Calu3 (cell line): Measurements from ENCODE around the gene OR11L1. TPM values are rescaled to one million over a fixed set of nuclear protein-coding genes. Genes with fewer than 3 reads are reported as not detected.

Experiments
- Bru-seq: library from RNA; stranded (reverse); fragments of 400-500 nt; gene quantifications from one replicate; lab custom pipeline; 2021; lab: Mats Ljungman, UMichigan
- BruChase-seq, 2 experiments: library from RNA; stranded (reverse); fragments of 400-500 nt; gene quantifications; one replicate each; lab custom pipeline; 2021; lab: Mats Ljungman, UMichigan
- BruUV-seq: library from RNA; stranded (reverse); fragments of 400-500 nt; replicated peaks from 2 replicates; lab custom pipeline; 2021; lab: Mats Ljungman, UMichigan
- CTCF ChIA-PET: fragments of 300-600 bp; sonication (Branson Sonifier 250); formaldehyde crosslinking; loops from one replicate; lab custom pipeline; 2022; ENCODE audit warnings: antibody characterized with exemption; lab: Charles Lee
- DNase-seq: peaks from one replicate; pipeline ENCODE4 v3.0.0; 2022
- H3K27ac Mint-ChIP-seq: one replicate; pipeline ENCODE4 v1.8.0; 2022; ENCODE audit warnings: mixed read lengths; ENCODE audit not compliant: unreplicated experiment
- H3K27me3 Mint-ChIP-seq: one replicate; pipeline ENCODE4 v1.8.0; 2022; ENCODE audit warnings: mixed read lengths; ENCODE audit not compliant: unreplicated experiment
- H3K36me3 Mint-ChIP-seq: one replicate; pipeline ENCODE4 v1.8.0; 2022; ENCODE audit warnings: mild to moderate bottlenecking, moderate library complexity, mixed read lengths; ENCODE audit not compliant: insufficient read depth, unreplicated experiment
- H3K4me1 Mint-ChIP-seq: one replicate; pipeline ENCODE4 v1.8.0; 2022; ENCODE audit warnings: mild to moderate bottlenecking, low read depth, mixed read lengths; ENCODE audit not compliant: unreplicated experiment
- H3K4me3 Mint-ChIP-seq: one replicate; pipeline ENCODE4 v1.8.0; 2022; ENCODE audit warnings: mild to moderate bottlenecking, low read depth, moderate library complexity, mixed read lengths; ENCODE audit not compliant: unreplicated experiment
- H3K9me3 Mint-ChIP-seq: one replicate; pipeline ENCODE4 v1.8.0; 2022; ENCODE audit warnings: low read depth, mixed read lengths; ENCODE audit not compliant: unreplicated experiment
- intact Hi-C: fragments of 100-400 bp; cut with micrococcal nuclease; formaldehyde crosslinking; loops from one replicate; pipeline ENCODE4 v1.10.0; 2022; ENCODE audit not compliant: unreplicated experiment
- long read RNA-seq: library from polyadenylated mRNA; stranded (forward); transcript quantifications from one replicate; pipeline ENCODE4 v2.0.0, GENCODE V29; 2022
- total RNA-seq: library from RNA; stranded (reverse); gene quantifications from 2 replicates; pipeline ENCODE4 v1.2.3, GENCODE V29; 2022
- TF ChIP-seq, protein P1 (sequence below): fragments of 200-600 bp; IDR thresholded peaks from one replicate; pipeline ENCODE4 v1.8.0; 2022; ENCODE audit warnings: antibody characterized with exemption; ENCODE audit not compliant: unreplicated experiment

OR11L1 gene, protein sequence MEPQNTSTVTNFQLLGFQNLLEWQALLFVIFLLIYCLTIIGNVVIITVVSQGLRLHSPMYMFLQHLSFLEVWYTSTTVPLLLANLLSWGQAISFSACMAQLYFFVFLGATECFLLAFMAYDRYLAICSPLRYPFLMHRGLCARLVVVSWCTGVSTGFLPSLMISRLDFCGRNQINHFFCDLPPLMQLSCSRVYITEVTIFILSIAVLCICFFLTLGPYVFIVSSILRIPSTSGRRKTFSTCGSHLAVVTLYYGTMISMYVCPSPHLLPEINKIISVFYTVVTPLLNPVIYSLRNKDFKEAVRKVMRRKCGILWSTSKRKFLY
- total RNA-seq = not detected in 2 replicates
- Bru-seq, nascent RNA = not detected
- BruChase-seq, experiment 1, labeled RNA remaining after a 6-hour chase = not detected
- not detected for BruChase-seq, experiment 2, labeled RNA remaining after a 2-hour chase
- long read RNA-seq = 0 reads

DNA sequence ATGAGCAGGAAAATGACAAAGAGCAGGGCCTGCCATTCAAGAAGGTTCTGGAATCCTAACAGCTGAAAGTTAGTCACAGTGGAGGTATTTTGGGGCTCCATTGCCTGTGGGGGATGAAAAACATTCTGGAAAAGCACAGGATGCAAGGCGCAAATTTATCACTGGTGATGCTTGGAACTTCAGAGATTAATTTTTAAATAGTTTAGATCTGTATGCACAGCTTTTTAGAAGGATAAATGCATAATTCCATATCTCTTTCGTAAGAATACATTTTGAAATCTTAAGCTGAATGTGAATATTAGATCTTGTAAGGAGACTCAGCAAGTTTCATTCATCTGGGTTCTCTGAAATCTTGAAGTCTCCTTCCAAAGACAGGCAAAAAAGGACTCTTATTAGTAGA lies at the start of gene OR11L1:
Gene OR11L1, minus strand, starts transcription at position 101 of the 400 bp plus-strand sequence. Its CDS starts 0 bp downstream, at position 101.
- CTCF ChIA-PET = no interaction called here
- H3K27ac Mint-ChIP-seq = no peak within 1 kb of the TSS
- DNase-seq = no peak
- TF ChIP-seq, protein P1, sequence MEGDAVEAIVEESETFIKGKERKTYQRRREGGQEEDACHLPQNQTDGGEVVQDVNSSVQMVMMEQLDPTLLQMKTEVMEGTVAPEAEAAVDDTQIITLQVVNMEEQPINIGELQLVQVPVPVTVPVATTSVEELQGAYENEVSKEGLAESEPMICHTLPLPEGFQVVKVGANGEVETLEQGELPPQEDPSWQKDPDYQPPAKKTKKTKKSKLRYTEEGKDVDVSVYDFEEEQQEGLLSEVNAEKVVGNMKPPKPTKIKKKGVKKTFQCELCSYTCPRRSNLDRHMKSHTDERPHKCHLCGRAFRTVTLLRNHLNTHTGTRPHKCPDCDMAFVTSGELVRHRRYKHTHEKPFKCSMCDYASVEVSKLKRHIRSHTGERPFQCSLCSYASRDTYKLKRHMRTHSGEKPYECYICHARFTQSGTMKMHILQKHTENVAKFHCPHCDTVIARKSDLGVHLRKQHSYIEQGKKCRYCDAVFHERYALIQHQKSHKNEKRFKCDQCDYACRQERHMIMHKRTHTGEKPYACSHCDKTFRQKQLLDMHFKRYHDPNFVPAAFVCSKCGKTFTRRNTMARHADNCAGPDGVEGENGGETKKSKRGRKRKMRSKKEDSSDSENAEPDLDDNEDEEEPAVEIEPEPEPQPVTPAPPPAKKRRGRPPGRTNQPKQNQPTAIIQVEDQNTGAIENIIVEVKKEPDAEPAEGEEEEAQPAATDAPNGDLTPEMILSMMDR = no peak
- no peaks in the 10 kb centered on the region for H3K27me3 Mint-ChIP-seq
- H3K4me1 Mint-ChIP-seq = no peaks in the 10 kb centered on the region
- no peak within 1 kb of the TSS for H3K4me3 Mint-ChIP-seq
- H3K9me3 Mint-ChIP-seq = peaks cover 24% of the 10 kb centered on the region
- H3K36me3 Mint-ChIP-seq = no peaks in the 10 kb centered on the region
- intact Hi-C loops = no loop called here
- BruUV-seq = no TSS peak

DNA sequence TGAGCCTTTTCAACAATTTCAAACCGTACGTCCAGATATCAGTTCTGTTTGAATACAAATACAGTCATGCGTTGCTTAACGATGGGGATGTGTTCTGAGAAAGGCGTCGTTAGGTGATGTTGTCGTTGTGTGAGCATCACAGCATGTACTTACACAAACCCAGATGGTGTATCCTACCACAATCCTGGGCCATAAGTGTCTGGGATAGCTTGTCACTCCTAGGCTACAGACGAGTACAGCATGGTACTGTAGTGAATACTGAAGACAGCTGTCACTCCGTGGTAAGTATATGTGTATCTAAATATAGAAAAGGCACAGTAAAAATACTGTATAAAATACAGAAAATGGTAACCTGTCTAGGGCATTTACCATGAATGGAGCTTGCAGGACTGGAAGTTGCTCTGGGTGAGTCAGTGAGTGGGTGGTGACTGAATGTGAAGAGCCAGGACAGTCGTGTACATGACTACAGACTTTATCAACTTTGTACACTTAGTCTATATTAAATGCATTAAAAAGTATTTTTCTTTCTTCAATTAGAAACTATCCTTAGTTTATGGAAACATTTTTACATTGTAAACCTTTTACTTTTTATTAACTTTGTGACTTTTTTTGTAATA lies 43.2 kb upstream of the OR11L1 start:
- H3K9me3 Mint-ChIP-seq = peaks cover 2% of the 10 kb centered on the region
- no peaks in the 10 kb centered on the region for H3K4me1 Mint-ChIP-seq
- no TSS peak for BruUV-seq
- intact Hi-C loops = no loop called here
- no peak for DNase-seq
- H3K27ac Mint-ChIP-seq = no peak overlapping the region
- no peak overlapping the region for H3K4me3 Mint-ChIP-seq
- no peaks in the 10 kb centered on the region for H3K27me3 Mint-ChIP-seq
- TF ChIP-seq, protein P1 = no peak
- CTCF ChIA-PET = no interaction called here
- no peaks in the 10 kb centered on the region for H3K36me3 Mint-ChIP-seq

DNA sequence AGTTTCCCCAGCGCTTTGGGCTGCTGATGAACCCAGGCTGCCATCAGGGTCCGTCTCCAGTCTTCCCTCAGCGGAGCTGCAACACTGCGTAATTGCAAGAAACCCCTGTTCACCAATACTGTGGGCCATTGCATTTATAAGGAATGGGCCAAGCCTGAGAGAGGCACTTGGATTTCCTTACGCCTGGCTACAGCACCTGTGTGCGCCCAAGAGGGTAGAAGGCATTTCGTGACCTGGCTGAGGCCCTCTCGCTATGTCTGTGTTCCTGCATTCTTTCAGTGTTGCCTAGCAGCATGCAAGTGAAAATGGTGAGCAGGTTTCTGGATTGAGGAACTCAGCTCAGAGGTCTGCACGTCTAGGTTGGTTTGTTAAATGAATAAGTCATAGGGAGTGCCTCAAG lies 41.6 kb upstream of the OR11L1 start:
- H3K4me3 Mint-ChIP-seq = no peak overlapping the region
- no peaks in the 10 kb centered on the region for H3K36me3 Mint-ChIP-seq
- no TSS peak for BruUV-seq
- TF ChIP-seq, protein P1 = no peak
- CTCF ChIA-PET = interaction anchor here (0.6 kb wide), 1 partner anchor 1285 kb away, joined by 3 read pairs; no protein-coding TSS in a partner anchor
- no peaks in the 10 kb centered on the region for H3K27me3 Mint-ChIP-seq
- intact Hi-C loops = no loop called here
- H3K4me1 Mint-ChIP-seq = no peaks in the 10 kb centered on the region
- no peak overlapping the region for H3K27ac Mint-ChIP-seq
- DNase-seq = no peak
- H3K9me3 Mint-ChIP-seq = peaks cover 10% of the 10 kb centered on the region

DNA sequence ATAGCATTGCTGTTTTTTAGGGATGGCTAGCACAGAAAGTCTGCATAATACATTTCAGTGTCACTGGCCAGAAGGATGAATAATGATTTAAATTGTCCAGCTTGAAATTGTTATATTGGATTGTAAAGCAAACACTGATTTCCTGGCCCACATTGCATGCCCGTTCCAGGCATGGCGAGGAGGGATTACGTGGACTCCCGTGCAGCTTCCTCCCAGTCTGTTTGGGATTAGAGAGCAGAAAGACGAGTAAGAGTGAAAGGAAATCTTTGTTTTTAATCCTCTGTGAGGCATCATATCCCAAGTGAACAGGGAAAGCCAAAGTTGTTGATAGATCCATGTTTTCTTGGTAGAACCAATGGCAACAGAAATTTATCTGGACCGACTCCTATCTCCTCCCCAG lies 23.7 kb upstream of the OR11L1 start:
- CTCF ChIA-PET = no interaction called here
- Mint-ChIP-seq H3K27me3 (no peaks in the 10 kb centered on the region), H3K4me3 (no peak overlapping the region), H3K9me3 (peaks cover 18% of the 10 kb centered on the region), H3K4me1 (no peaks in the 10 kb centered on the region), H3K27ac (no peak overlapping the region), H3K36me3 (no peaks in the 10 kb centered on the region)
- no peak for DNase-seq
- TF ChIP-seq, protein P1 = no peak
- intact Hi-C loops = no loop called here
- BruUV-seq = no TSS peak
